A549 treated with dexamethasone at 1 μM for 4 hours (cell line): Measurements from ENCODE around the gene MARCHF9. TPM values are rescaled to one million over a fixed set of nuclear protein-coding genes. Genes with fewer than 3 reads are reported as not detected.

Experiments
- total RNA-seq: library from RNA; stranded (reverse); fragments of 200-300 nt; extraction: Qiagen RNA extraction; gene quantifications from 5 replicates; pipeline ENCODE4 v1.2.3, GENCODE V29; 2022

The MARCHF9 gene, protein sequence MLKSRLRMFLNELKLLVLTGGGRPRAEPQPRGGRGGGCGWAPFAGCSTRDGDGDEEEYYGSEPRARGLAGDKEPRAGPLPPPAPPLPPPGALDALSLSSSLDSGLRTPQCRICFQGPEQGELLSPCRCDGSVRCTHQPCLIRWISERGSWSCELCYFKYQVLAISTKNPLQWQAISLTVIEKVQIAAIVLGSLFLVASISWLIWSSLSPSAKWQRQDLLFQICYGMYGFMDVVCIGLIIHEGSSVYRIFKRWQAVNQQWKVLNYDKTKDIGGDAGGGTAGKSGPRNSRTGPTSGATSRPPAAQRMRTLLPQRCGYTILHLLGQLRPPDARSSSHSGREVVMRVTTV
- 4.8 to 8.4 TPM (median 7.3 TPM) in 5 replicates for total RNA-seq

DNA sequence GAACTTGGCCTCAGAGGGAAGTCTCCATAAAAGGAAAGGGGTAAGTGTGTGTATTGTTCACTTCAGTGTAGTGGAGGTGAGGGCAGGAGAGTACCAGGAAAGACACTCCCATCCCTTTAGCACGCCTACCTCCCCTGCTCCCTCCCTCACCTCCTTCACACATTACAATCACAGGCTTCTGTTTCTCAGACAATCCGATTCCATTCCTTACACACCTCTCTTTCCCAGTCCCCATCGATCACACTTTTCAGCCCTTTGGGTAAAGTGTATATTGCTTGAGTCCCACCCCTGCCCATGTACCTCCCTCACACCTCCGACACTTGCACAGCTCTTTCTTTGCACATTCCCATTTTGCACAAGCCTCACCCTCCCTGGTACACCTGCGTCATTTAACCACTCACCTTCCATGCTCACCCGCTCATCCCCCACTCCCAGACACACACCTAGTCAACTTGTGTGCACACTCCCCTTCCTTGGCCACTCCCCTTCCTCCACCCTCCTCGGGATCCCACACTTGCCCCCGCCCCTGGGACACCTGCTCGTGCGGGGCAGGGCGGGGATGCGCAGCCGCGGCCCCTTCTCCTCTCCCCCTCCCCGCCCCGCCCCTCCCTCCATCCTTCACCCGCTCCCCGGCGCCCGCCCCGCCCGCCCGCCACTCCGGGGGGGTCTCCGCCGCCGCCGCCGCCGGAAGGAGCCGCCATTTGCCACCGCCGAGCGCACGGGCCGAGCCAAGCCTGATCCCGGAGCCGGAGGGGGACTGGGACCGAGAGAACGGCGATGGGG, at the start of gene MARCHF9:
Gene MARCHF9, plus strand, starts transcription at position 693 of the 783 bp plus-strand sequence. CDS start 426 bp downstream, outside the sequence.

DNA sequence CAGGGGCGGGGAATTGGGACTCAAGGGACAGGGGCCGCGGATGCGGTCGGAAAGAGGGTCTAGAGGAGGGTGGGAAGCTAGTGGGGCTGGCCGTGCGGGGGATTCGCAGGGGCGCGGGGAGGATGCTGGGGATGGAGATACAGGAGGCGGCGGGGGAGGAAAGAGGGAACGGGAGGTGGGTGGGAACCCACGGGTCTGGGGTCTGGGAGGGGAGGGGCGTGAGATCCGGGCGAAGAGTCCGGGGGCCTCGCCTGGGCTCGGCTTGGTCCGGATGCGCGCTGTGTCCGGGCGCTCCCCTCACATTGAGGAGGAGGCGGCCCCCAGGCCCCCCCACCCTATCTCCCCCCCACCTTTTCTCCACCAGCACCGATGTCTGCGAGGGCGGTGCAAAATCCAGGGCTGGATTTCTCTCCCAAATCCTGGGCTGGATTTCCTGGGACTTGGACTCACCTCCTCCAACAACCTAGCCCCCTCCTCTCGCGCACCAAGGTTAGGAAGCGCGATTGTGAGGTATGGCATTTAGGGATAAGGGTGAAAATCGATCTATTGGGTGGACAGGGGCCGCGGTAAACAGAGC, 16.2 kb upstream of the MARCHF9 start, which contains the start of gene AGAP2:
Gene AGAP2, minus strand, starts transcription at position 82 of the 577 bp plus-strand sequence. CDS start 496 bp downstream, outside the sequence.

DNA sequence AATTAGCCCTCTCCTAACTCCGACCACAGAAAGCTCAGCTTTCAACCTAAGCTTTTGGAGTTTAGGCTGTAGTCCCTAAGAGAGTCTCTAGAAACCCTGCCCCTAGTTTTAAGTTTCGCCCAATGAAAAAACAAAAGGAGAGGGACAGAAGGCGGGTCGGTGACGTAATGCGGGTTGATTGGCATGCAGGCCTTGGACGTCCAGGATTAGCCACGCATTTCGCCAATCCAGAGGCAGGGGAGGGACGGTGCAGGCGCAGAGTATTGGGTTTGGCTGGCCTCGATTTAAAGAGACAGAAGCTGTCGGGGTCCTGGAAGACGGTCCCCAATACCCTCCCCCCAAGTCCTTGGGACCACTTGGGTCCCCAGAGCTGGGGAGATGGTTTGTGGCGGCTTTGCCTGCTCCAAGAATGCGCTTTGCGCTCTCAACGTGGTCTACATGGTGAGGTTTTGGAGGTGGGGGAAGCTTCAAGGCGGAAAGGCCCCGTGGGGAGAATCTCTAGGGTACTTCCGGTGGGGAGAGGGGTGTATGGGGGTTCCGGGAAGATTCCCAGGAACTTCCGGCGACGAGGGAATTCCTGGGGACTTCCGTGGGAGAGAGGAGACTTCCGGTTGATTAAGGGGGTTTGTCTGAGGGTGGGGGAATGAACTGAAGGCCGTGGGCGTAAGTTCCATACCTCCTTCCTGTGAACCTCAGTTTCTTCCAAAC, 10.0 kb upstream of the MARCHF9 start, which contains the start of gene TSPAN31:
Gene TSPAN31, plus strand, starts transcription at position 263 of the 708 bp plus-strand sequence. Its CDS starts 116 bp downstream, at position 379.

DNA sequence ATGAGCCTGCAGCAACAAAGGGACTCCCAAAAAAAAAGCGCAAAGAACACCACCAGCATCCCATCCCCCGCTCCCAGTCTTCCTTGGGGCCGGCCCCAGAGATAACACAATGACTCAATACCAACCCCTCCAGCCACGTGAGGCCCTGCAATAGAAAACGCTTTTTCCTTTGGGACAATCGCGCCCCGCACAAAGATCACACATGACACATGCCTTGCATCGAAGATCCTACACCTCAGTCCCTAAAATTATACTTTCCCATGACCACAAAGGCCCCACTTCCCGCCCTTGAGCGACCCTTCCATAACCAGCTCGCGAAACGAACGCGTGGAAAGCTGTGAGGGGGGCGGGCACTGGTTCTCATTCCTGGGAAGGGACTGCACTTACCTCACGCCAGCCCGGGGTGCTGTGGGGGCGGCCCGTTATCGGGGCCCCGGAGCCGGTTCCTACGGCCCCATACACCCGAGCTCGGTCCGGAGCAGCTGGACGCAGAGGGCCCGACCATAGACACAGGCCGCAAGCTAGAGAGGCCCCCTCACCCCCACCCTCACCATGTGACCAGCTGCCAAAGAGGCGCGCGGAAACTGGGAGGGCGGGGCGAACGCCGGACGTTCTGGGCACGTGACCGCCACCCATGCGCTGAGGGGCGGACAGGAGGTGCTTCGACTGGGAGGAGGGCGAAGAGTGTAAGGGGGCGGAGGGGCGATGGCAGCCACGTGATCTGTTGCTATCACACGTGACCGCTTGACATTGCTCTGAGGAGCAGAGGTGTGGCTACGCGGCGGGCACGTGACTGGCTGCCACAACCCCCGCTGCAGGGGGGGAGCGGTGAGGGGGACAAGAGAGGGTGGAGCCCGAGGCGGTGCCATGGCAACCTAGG, 2.9 kb upstream of the MARCHF9 start, which contains the start of gene CDK4:
Gene CDK4, minus strand, starts transcription at position 523 of the 880 bp plus-strand sequence. CDS start 593 bp downstream, outside the sequence.

DNA sequence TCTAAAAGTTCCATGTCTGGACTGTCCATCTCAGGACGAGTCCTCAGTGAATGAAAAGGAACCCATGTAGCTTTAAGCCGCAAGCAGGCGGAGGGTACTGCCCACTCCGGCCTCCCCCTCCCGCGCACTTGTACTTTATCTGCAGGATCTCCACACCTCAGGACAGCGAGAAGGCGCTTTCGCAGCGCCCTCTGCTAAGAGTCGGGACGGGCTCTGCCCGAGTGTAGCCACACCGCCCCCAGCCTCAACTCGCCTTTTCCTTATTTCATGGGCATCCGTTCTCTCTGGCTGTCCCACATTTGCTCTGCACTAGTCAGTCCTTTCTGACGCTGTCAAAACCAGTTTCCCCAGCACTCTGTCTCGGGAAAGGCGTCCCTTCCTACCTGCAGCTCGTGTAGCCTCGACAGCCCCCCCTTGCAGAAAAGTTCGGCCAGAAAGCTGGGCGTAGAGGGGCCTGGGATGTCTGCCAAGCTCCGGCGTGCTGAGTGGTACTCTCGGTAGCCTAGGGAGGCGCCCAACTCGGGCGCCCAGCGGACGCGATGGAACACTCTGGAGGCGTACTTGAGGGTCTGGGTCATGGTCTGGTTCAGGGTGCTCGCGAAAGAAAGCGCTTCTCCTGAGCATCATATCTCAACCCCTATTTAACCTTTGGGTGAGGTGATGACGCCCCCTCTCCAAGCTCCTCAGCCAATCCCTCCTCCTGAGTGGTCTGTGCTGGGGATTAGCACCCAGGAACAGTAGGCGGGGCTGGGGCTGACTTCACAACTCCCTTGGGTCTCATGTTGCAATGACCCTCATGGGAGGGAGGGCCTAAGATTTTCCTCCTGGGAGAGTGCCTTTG, 11.8 kb downstream of the MARCHF9 start, which contains the start of gene CYP27B1:
Gene CYP27B1, minus strand, starts transcription at position 615 of the 841 bp plus-strand sequence. Its CDS starts 37 bp downstream, at position 578.

DNA sequence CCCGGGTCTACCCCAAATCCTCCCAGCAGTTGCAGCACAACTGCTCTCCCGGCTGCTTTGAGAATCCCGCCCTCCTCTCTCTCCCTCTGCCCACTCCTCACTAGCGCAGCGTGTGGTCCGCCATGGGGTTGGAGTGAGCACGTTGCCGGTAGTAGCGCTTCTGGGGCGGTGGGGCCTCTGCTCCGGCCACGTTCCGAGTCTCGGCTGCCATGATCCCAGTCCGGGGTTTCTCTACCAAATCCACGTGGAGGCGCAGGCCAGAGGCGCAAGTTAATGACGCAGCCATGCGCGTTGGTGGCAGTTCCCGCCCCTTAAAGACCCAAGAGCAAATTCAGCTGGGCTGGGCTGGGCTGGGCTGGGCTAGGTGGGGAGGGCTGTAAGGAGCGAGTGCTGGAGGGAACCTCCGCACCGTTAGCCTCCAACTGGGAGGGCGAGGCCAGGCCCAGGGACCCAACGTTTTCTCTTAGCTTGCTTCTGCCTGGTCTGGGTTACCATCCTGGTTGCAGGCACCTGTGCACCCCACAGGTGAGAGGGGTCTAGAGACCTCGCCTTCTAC, 17.0 kb downstream of the MARCHF9 start, which contains the start of gene METTL1:
Gene METTL1, minus strand, starts transcription at position 233 of the 556 bp plus-strand sequence. Its CDS starts 22 bp downstream, at position 211.

DNA sequence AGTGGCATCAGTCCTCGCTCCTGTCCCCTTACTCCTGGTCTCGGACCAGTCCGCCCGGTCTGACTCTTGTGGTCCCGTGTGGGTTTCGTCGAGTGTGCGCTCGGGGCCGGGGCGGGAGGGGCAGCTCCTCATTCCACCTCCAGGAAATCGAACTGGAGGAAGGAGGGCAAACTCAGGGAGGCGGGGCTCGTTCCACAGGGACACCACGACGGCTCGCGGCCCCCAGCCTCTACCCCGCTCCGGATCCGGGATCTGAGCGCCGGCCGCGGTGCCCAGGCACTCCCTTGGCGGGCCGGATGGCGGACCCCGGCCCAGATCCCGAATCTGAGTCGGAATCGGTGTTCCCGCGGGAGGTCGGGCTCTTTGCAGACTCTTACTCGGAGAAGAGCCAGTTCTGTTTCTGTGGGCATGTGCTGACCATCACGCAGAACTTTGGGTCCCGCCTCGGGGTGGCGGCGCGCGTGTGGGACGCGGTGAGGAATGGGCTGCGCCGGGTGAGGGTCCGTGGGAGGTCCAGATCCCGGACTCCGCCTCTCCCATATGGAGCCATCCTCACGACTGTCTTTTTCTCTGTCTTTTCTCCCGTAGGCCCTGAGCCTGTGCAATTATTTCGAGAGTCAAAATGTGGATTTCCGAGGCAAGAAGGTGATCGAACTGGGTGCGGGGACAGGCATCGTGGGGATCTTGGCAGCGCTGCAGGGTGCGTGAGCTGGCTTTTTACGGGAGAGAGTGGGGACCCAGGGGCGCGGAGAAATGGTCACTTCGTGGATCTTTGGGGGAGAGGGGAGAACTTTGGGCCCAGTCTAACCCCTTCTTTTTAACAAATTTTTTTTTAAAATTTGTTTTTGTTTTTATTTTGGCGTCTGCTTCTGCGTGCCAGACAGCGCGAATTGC, 17.8 kb downstream of the MARCHF9 start, which contains the start of gene EEF1AKMT3:
Gene EEF1AKMT3, plus strand, starts transcription at position 186 of the 894 bp plus-strand sequence. Its CDS starts 111 bp downstream, at position 297.

DNA sequence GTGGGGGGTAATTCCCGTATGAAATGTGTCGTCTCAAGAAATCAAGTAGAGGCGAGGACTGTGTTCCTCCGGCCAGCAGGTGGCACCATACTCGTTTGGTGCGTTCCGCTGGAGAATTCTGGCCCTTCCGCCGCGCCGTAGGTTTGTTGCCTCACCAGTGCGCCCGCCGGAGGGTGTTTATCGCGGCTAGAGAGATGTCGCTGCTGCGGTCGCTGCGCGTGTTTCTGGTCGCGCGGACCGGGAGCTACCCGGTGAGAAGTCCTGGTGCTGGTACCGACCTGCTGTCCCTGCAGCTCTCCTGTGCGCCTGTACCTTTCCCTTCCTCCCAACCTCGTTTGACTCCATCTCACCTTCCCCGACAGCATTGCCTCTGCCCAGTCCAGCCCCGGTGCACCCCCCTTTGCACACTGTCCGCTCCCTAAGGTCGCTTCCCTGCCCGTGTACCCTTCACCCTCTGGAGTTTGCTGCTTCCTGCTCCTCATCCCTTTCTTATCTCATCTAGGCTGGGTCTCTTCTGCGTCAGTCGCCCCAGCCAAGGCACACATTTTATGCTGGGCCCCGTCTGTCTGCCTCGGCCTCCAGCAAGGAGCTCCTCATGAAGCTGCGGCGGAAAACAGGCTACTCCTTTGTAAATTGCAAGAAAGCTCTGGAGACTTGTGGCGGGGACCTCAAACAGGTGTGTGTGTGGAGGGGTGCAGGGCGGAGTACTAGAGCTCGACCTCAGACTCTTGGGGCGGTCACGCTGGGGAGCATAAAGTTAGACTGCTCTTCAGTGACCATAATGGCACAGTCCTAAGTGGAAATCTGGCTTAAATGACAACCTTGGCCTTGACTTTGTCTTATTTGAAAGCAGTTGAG, 27.9 kb downstream of the MARCHF9 start, which contains the start of gene TSFM:
Gene TSFM, plus strand, starts transcription at position 180 of the 858 bp plus-strand sequence. Its CDS starts 15 bp downstream, at position 195.

Other genes with a start within 250 kb of the MARCHF9 start
- 18.6 to 26.8 TPM (median 23.9 TPM) in 5 replicates for gene DDIT3, start 234.6 kb upstream of the MARCHF9 start, total RNA-seq
- 13.4 to 31.3 TPM (median 28.0 TPM) in 5 replicates for gene MBD6, start 232.3 kb upstream of the MARCHF9 start, total RNA-seq
- 135 to 153 TPM (median 150 TPM) in 5 replicates for gene DCTN2, start 207.9 kb upstream of the MARCHF9 start, total RNA-seq
- gene KIF5A, start 205.1 kb upstream of the MARCHF9 start, total RNA-seq = 0.12 to 0.27 TPM (median 0.20 TPM) in 5 replicates
- gene PIP4K2C, start 163.9 kb upstream of the MARCHF9 start, total RNA-seq = 40.6 to 46.9 TPM (median 42.6 TPM) in 5 replicates
- 13.3 to 18.8 TPM (median 15.9 TPM) in 5 replicates for gene DTX3, start 150.3 kb upstream of the MARCHF9 start, total RNA-seq
- gene ARHGEF25, start 143.7 kb upstream of the MARCHF9 start, total RNA-seq = 4.0 to 6.5 TPM (median 5.0 TPM) in 5 replicates
- 26.3 to 45.0 TPM (median 42.0 TPM) in 5 replicates for gene B4GALNT1, start 121.9 kb upstream of the MARCHF9 start, total RNA-seq
- 114 to 122 TPM (median 117 TPM) in 5 replicates for gene OS9, start 61.0 kb upstream of the MARCHF9 start, total RNA-seq
- 0.11 to 0.19 TPM (median 0.14 TPM) in 5 replicates for gene AGAP2, start 16.4 kb upstream of the MARCHF9 start, total RNA-seq
- 16.3 to 18.5 TPM (median 17.8 TPM) in 5 replicates for gene TSPAN31, start 10.1 kb upstream of the MARCHF9 start, total RNA-seq
- gene CDK4, start 2.8 kb upstream of the MARCHF9 start, total RNA-seq = 209 to 255 TPM (median 221 TPM) in 5 replicates
- 1.2 to 2.9 TPM (median 2.2 TPM) in 5 replicates for gene CYP27B1, start 12.0 kb downstream of the MARCHF9 start, total RNA-seq
- 45.8 to 54.8 TPM (median 50.4 TPM) in 5 replicates for gene METTL1, start 17.0 kb downstream of the MARCHF9 start, total RNA-seq
- 4.7 to 6.4 TPM (median 5.5 TPM) in 5 replicates for gene EEF1AKMT3, start 17.5 kb downstream of the MARCHF9 start, total RNA-seq
- 65.3 to 75.7 TPM (median 69.1 TPM) in 5 replicates for gene TSFM, start 27.7 kb downstream of the MARCHF9 start, total RNA-seq
- gene AVIL, start 63.6 kb downstream of the MARCHF9 start, total RNA-seq = 0.29 to 0.83 TPM (median 0.43 TPM) in 5 replicates
- gene CTDSP2, start 91.6 kb downstream of the MARCHF9 start, total RNA-seq = 38.0 to 53.6 TPM (median 49.0 TPM) in 5 replicates
- 4.6 to 6.1 TPM (median 4.7 TPM) in 5 replicates for gene ATP23, start 186.5 kb downstream of the MARCHF9 start, total RNA-seq